ENCODE measurements around the gene DVL2.
A peak's percentile ranks its signal among the peaks of the same experiment; 100 is the strongest.

DVL2 gene

GRCh38 chr17:7234083-7234951 is at the start of gene DVL2:
Gene DVL2 (minus strand): TSS chr17:7234517. CDS start chr17:7234262, 255 bp downstream.
- DNase-seq (ENCODE audit: low read depth): peak; percentile 91

- DNase-seq (ENCODE audit: low read depth): no peak
Measured at GRCh38 chr17:7283471-7284216, 49.3 kb upstream of the DVL2 start.

GRCh38 chr17:7282752-7283321 is 48.5 kb upstream of the DVL2 start:
- DNase-seq (ENCODE audit: low read depth): no peak

- DNase-seq (ENCODE audit: low read depth): no peak
Measured at GRCh38 chr17:7281953-7282751, 47.8 kb upstream of the DVL2 start.

- DNase-seq (ENCODE audit: low read depth): peak; percentile 74
Measured at GRCh38 chr17:7281074-7281952, 47.0 kb upstream of the DVL2 start, which contains the start of gene SLC2A4. Gene SLC2A4 (plus strand): TSS chr17:7281718. CDS start chr17:7281935, 217 bp downstream.

- peak; percentile 84 for DNase-seq (ENCODE audit: low read depth)
Measured at GRCh38 chr17:7280519-7281073, 46.3 kb upstream of the DVL2 start.

GRCh38 chr17:7279448-7279847 is 45.1 kb upstream of the DVL2 start:
- DNase-seq (ENCODE audit: low read depth): no peak

- DNase-seq (ENCODE audit: low read depth): no peak
Measured at GRCh38 chr17:7266784-7267183, 32.5 kb upstream of the DVL2 start.

- no peak for DNase-seq (ENCODE audit: low read depth)
Measured at GRCh38 chr17:7263801-7264078, 29.4 kb upstream of the DVL2 start.

- no peak for DNase-seq (ENCODE audit: low read depth)
Measured at GRCh38 chr17:7262935-7263800, 28.9 kb upstream of the DVL2 start.

GRCh38 chr17:7262192-7262934 is 28.0 kb upstream of the DVL2 start, which contains the start of gene CLDN7:
Gene CLDN7 (minus strand): TSS chr17:7262478. CDS start chr17:7262043, 435 bp downstream.
- no peak for DNase-seq (ENCODE audit: low read depth)

- no peak for DNase-seq (ENCODE audit: low read depth)
Measured at GRCh38 chr17:7261379-7262191, 27.3 kb upstream of the DVL2 start.

- no peak for DNase-seq (ENCODE audit: low read depth)
Measured at GRCh38 chr17:7260651-7261378, 26.5 kb upstream of the DVL2 start.

- no peak for DNase-seq (ENCODE audit: low read depth)
Measured at GRCh38 chr17:7260151-7260550, 25.8 kb upstream of the DVL2 start.

- no peak for DNase-seq (ENCODE audit: low read depth)
Measured at GRCh38 chr17:7259555-7259889, 25.2 kb upstream of the DVL2 start.

GRCh38 chr17:7258731-7259554 is 24.6 kb upstream of the DVL2 start:
- DNase-seq (ENCODE audit: low read depth): no peak

All from activated T-cell treated with anti-CD3 and anti-CD28 coated beads for 1 hour (primary cell).